GM19238 (cell line): ENCODE results near the gene CDH22.

Experiments used
- DNase-seq: peaks from one replicate; pipeline ENCODE4 v3.0.0; 2011; ENCODE audit warnings: low spot score; ENCODE audit not compliant: insufficient read length

CDH22 gene

GRCh38 chr20:46268131-46268614 is 40.1 kb downstream of the CDH22 start:
- no peak for DNase-seq

GRCh38 chr20:46267108-46268105 is 40.9 kb downstream of the CDH22 start:
- no peak for DNase-seq

DNA sequence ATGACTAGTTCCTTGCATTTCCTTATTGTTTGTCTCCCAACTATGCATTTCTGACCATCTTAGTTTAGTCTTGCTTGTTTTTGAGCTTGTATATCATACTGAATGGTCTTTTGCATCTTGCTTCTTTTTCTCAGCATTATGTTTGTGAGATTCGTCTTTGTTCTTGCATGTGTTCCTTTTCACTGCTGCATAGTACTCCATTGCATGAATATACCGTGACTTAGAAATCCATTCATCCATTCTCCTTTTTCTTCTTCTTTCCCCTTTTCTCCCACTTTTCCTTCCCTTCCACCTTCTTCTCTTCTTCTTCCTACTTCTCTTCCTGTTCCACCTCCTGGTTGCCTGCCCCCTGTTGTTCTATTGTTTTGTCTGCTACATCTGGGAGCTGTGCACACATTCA is 42.8 kb downstream of the CDH22 start:
- no peak for DNase-seq

- DNase-seq: no peak
Measured at GRCh38 chr20:46264391-46265266, 43.7 kb downstream of the CDH22 start.

DNA sequence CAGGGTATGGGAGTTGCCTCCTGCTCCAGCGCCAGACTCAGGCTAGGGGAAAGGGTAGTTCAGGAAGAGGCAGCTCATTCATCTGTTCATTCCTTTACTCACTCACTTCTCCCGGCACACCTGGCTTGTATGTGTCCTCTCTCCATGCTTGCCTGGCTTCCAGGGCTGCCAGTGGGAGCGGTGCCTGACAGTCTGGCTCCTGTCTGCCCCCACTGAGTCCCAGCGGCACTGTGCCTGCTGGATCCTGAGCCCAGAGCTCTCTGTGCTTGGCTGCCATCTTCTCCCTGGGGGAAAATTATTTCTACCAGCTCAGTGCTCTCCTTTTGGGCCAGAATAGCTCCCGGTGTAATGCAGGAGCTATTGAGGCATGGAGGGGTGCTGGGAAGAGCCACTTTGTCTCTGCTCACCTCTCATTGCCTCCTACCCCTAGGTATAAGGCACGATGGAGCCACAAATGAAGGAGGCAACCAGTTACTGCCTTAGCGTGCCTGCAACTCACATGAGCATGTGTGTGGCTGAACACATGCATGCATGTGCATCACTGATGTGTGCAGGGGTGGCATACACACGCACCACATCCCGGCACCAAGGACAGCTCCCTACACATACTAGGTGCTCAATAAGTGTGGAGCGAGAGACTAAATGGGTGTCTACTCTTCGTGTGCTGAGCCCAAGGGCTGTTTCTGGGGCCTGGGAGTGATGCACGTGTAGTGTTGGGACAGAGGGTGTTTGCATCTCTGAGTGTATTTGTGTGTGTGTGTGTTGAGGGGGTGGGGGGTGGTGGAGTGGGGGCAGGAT is 46.6 kb downstream of the CDH22 start:
- DNase-seq: no peak

DNA sequence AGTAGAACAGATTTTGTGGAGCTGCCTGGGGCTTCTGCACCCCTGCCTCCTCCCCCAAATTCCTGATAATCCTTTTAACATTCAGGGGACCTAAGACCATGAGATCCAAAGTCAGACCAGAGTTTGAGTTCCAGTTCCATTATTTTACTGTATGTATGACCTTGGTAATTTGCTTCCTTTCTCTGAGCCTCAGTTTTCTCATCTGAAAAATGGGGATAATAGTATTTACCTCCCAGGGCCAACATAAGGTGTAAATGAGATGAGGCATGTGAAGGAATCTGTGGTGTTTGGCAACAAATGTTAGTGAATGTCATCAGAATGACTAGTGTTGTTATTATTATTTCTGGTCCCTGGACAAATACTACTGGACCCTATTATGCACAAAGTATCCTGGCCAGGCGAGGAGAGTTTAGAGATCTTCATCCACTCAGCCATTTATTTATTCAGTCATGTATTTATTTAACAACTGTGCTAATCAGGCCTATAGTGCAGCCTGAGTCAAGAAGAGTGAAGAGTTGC is 47.3 kb downstream of the CDH22 start:
- DNase-seq: no peak

GRCh38 chr20:46260480-46260879 is 47.8 kb downstream of the CDH22 start:
- DNase-seq: no peak

DNA sequence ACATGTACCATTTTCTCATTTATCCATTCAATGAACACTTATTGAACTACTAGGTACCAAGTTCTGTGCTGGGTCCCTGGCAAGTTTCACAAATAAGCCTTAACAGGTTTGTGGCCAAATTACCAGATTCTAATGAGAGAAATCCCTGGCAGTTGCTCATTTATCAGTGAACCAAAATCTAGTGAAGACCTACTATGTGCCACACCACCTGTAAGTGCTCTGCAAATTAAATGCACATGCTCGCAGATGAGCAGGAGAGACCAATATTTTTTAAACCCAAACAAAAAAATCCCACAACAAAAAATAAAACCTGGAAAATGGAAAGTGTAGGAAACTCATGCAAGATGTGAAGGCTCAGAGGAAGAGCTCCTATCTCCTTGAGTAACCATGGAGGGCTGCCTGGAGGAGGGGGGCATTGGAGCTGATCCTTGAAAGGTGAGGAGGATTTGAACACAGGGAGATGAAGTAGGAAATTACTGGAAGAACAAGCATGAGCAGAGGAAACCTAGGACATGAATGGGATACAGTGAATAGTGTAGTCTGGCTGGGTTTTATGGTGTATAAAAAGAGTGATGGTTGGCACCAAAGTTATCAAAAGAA is 48.9 kb downstream of the CDH22 start:
- DNase-seq: no peak

GRCh38 chr20:46257887-46258286 is 50.4 kb downstream of the CDH22 start:
- no peak for DNase-seq

- no peak for DNase-seq
Measured at GRCh38 chr20:46256293-46256692, 52.0 kb downstream of the CDH22 start.

GRCh38 chr20:46255440-46256104 is 52.7 kb downstream of the CDH22 start:
- no peak for DNase-seq

- no peak for DNase-seq
Measured at GRCh38 chr20:46253391-46253790, 54.9 kb downstream of the CDH22 start.

DNA sequence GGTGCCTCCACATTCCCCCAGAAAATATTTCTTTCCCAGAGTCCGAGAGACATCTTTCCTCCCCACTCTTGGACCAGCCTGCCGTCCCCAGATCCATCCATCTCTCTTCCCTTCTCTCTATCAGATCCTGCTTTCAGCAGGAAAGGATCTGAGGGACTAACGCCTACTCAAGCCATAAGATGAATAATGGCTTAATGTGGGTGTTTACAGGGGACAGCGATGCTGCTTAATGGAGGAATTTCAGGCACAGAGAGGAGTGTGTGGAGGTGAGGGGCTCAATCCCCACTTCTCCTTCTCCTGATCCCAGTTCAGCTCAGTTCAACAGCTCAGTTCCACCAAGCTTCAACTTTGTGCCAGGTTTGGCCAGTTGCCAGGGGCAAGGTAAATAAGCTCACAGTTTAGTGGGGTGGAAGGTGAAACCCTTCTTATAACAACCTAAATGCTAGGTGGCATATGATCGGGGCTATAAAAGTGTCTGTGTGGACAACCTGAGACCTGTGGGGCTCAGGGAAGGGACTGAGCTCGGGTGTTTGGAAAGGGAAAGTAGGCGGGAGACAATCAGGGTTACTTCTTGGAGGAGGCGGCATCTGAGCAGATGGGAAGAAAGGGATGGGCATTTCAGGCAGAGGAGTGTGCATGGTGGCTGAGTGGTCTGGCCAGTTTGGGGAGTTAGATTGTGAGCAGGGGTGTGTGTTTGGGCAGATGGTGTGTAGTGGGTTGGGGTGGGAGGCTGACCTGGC is 55.8 kb downstream of the CDH22 start:
- no peak for DNase-seq

DNA sequence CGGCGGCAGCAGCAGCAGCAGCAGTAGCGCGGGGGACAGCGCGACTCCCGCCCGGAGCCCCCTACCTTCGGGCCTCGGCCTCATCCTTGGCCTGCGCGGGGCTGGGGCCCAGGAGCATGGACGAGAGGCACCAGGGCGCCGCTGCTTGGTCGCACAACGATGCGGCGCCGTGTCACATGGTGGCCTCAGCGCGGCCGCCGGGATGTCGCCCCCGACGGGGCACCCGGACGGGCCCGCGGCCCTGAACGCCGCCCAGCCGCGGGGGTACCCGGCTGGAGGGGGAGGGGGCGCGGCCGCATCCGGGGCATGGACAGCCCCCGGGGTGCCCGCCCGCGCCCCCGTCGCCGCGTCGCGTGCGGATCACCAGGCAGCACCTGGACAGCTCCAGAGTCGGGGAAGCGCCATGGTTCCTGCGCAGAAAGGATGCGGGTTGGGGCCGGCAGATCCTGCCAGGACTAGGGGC is 57.1 kb downstream of the CDH22 start:
- DNase-seq: no peak

DNA sequence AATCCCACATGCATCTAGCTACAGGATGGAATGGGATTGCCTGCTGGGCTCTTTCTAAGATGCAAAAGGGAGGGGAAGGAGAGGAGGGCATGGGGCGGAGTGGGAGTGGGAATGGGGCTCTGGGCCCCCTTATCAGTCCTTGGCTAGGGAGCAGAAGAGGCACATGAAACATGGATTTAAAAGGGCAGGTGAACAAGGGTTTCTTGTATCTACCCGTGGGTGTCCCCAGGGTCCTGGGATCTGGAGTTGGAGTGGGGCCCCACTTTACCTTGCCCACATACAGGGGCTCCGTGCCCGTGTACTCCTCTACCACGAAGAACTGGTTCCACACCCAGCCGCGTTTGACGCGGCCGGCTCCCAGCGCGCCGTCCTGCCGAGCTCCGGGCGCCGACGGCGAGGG is 57.5 kb downstream of the CDH22 start:
- no peak for DNase-seq

DNA sequence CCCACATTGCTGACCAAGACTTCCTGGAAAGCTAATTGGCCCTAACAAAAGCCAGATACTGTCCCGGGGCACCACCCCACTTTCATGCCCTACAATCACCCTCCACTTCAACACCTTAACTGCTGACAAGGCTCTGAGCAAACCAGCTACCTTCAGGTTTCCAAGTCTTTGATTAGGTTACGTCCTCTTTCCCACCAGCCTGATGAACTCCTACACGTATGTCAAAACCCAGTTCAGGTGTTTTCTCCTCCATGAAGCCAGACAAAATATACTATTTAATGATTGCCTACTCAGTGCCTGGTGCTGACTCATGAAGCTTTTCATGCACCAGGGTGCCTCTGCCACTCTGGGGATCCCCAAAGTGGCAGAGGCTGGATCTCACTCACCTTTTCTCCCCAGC is 58.6 kb downstream of the CDH22 start:
- no peak for DNase-seq

DNA sequence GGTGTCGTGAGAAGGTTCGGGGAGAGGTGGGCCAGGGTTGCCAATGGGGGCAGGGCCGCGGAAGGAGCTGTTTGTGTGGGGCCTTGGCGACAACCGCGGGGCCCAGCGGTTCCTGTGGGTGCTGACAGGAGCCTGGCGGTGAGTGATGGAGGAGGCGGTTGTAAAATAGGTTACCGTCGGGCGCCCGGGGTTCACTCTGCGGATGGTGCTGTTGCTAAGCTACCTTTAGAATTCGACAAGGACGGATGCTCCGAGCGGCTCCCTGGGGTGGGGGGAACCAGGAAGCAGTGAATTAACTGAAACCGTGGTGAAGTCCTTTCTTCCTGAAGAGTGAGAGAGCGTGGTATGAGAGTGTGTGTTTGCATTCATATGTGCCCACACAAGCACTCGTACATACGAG is 61.7 kb downstream of the CDH22 start:
- no peak for DNase-seq

GRCh38 chr20:46243707-46244628 is 64.3 kb downstream of the CDH22 start:
- no peak for DNase-seq
